Liver (tissue), 9 donors: Measurements from ENCODE around the gene ZCWPW1. TPM values are rescaled to one million over a fixed set of nuclear protein-coding genes. Genes with fewer than 3 reads are reported as not detected.

ENCODE experiments used
- DNase-seq: peaks from one replicate; pipeline ENCODE4 v3.0.0-alpha.2; 2017; ENCODE audit warnings: low spot score
- H3K27ac ChIP-seq, 2 donors: one replicate each; pipeline ENCODE4 v1.7.0; 2013; ENCODE audit warnings: inconsistent platforms in 2 of 2, low read length in 2 of 2, control low read depth in 1 of 2, low read depth in 1 of 2, mild to moderate bottlenecking in 1 of 2
- H3K27me3 ChIP-seq, 4 donors: one replicate each; pipeline versions ENCODE4 v1.6.1 to v1.7.0; 2013; ENCODE audit warnings: low read length in 3 of 4, inconsistent platforms in 1 of 4, mild to moderate bottlenecking in 1 of 4, moderate library complexity in 1 of 4; ENCODE audit not compliant: control insufficient read depth in 4 of 4, insufficient read depth in 4 of 4
- H3K36me3 ChIP-seq, 4 donors: one replicate each; pipeline versions ENCODE4 v1.6.1 to v1.7.0; 2013; ENCODE audit warnings: low read length in 3 of 4, mild to moderate bottlenecking in 3 of 4, low read depth in 1 of 4, moderate library complexity in 1 of 4; ENCODE audit not compliant: control insufficient read depth in 4 of 4, insufficient read depth in 3 of 4
- H3K4me1 ChIP-seq, 4 donors: one replicate each; pipeline versions ENCODE4 v1.6.1 to v1.7.0; 2013; ENCODE audit warnings: low read length in 3 of 4, mild to moderate bottlenecking in 3 of 4, moderate library complexity in 1 of 4; ENCODE audit not compliant: control insufficient read depth in 4 of 4, insufficient read depth in 4 of 4
- H3K4me3 ChIP-seq, 3 donors: one replicate each; pipeline versions ENCODE4 v1.6.1 to v1.7.0; 2013; ENCODE audit warnings: low read length in 3 of 3, control low read depth in 1 of 3, low read depth in 1 of 3, mild to moderate bottlenecking in 1 of 3
- H3K9ac ChIP-seq, 2 donors: one replicate each; pipeline ENCODE4 v1.7.0; 2013; ENCODE audit warnings: low read length in 2 of 2, mild to moderate bottlenecking in 2 of 2, moderate library complexity in 2 of 2, control low read depth in 1 of 2, low read depth in 1 of 2
- H3K9me3 ChIP-seq, 4 donors: one replicate each; pipeline versions ENCODE4 v1.6.1 to v1.7.0; 2013; ENCODE audit warnings: low read length in 3 of 4; ENCODE audit not compliant: control insufficient read depth in 4 of 4
- ATF3 ChIP-seq: IDR thresholded peaks from 2 replicates; pipeline ENCODE4 v1.6.1; 2016; ENCODE audit warnings: antibody characterized with exemption
- CTCF ChIP-seq: fragments of 150-350 bp; IDR thresholded peaks from 2 replicates; pipeline ENCODE4 v1.5.1; 2017; ENCODE audit warnings: improper control_type of control experiment, low read depth, low read length; ENCODE audit not compliant: missing input control
- FOXA1 ChIP-seq: IDR thresholded peaks from 2 replicates; pipeline ENCODE4 v1.6.1; 2016; ENCODE audit warnings: antibody characterized with exemption
- FOXA2 ChIP-seq: IDR thresholded peaks from 2 replicates; pipeline ENCODE4 v1.6.1; 2016; ENCODE audit warnings: antibody characterized with exemption
- GABPA ChIP-seq, 2 donors: IDR thresholded peaks in 1 of 2; conservative IDR thresholded peaks in 1 of 2; 2 replicates each; pipeline ENCODE4 v1.6.1; 2016; ENCODE audit warnings: antibody characterized with exemption in 2 of 2, mild to moderate bottlenecking in 1 of 2, moderate library complexity in 1 of 2
- HNF4A ChIP-seq, 2 donors: conservative IDR thresholded peaks; 2 replicates each; pipeline ENCODE4 v1.6.1; 2016; ENCODE audit warnings: antibody characterized with exemption in 2 of 2, mild to moderate bottlenecking in 2 of 2
- HNF4G ChIP-seq: IDR thresholded peaks from 2 replicates; pipeline ENCODE4 v1.6.1; 2016; ENCODE audit warnings: antibody characterized with exemption
- JUND ChIP-seq, 2 donors: IDR thresholded peaks; 2 replicates each; pipeline ENCODE4 v1.6.1; 2016; ENCODE audit warnings: antibody characterized with exemption in 2 of 2
- MAX ChIP-seq: IDR thresholded peaks from 2 replicates; pipeline ENCODE4 v1.6.1; 2016; ENCODE audit warnings: antibody characterized with exemption
- NR2F2 ChIP-seq: IDR thresholded peaks from 2 replicates; pipeline ENCODE4 v1.6.1; 2016; ENCODE audit warnings: antibody characterized with exemption
- RAD21 ChIP-seq, 2 donors: IDR thresholded peaks; 2 replicates each; pipeline ENCODE4 v1.6.1; 2016; ENCODE audit warnings: antibody characterized with exemption in 2 of 2, mild to moderate bottlenecking in 2 of 2
- REST ChIP-seq: IDR thresholded peaks from 2 replicates; pipeline ENCODE4 v1.6.1; 2016; ENCODE audit warnings: antibody characterized with exemption, mild to moderate bottlenecking
- RXRA ChIP-seq, 2 donors: IDR thresholded peaks; 2 replicates each; pipeline ENCODE4 v1.6.1; 2017 to 2018; ENCODE audit warnings: antibody characterized with exemption in 2 of 2, mild to moderate bottlenecking in 1 of 2
- SP1 ChIP-seq: IDR thresholded peaks from 2 replicates; pipeline ENCODE4 v1.6.1; 2018; ENCODE audit warnings: antibody characterized with exemption, mild to moderate bottlenecking
- TAF1 ChIP-seq: conservative IDR thresholded peaks from 2 replicates; pipeline ENCODE4 v1.6.1; 2016; ENCODE audit warnings: antibody characterized with exemption, mild to moderate bottlenecking
- YY1 ChIP-seq: IDR thresholded peaks from 2 replicates; pipeline ENCODE4 v1.6.1; 2016; ENCODE audit warnings: antibody characterized with exemption, mild to moderate bottlenecking
- ZBTB33 ChIP-seq: IDR thresholded peaks from 2 replicates; pipeline ENCODE4 v1.6.1; 2016; ENCODE audit warnings: antibody characterized with exemption
- WGBS: extraction: QIAGEN DNeasy Blood & Tissue Kit; methylation state at CpG from one replicate; pipeline ENCODE4 v1.1.7; 2013; 5-methylcytosine and 5-hydroxymethylcytosine counted together
- polyA plus RNA-seq, 2 donors: library from polyadenylated mRNA; stranded (reverse) in 1 of 2; unstranded in 1 of 2; fragments of 200-250 nt in 1 of 2; fragments of >200 nt in 1 of 2; fragmentation: Nextera tagmentation in 1 of 2; extraction: Ambion mirVana in 1 of 2; gene quantifications; one replicate each; pipeline versions ENCODE4 v1.2.1 to v1.2.3, GENCODE V29; 2013 to 2015
- total RNA-seq, 2 donors: library from RNA; depleted of rRNA; stranded (reverse); fragments of >200 nt; gene quantifications; one replicate each; pipeline ENCODE4 v1.2.3, GENCODE V29; 2014
- donor health status: healthy.
- donor health status: healthy.
- donor health status: healthy.
- donor health status: healthy.
- donor health status: healthy.

The ZCWPW1 gene
- total and polyA plus RNA-seq, 4 donors: 1.4 to 3.3 (median 2.8) TPM

GRCh38 chr7:100457033-100457432 is 28.5 kb upstream of the ZCWPW1 start:
- no peak overlapping the region for H3K4me3 ChIP-seq
- no peaks in the 10 kb centered on the region for H3K4me1 ChIP-seq
- H3K9ac ChIP-seq: no peak overlapping the region
- DNase-seq: no peak
- H3K27ac ChIP-seq: no peak overlapping the region
- WGBS: 96% methylated on average over 6 of the region's 6 CpGs
- TF ChIP-seq FOXA2: no peak
- no peak for TF ChIP-seq CTCF
- TF ChIP-seq JUND (IDR thresholded peaks at IDR 0.05): no peak
- no peak for TF ChIP-seq HNF4G
- no peak for TF ChIP-seq ZBTB33
- TF ChIP-seq FOXA1: no peak
- TF ChIP-seq TAF1: no peak
- no peak for TF ChIP-seq GABPA (IDR thresholded peaks at IDR 0.05 in 1 of 2, conservative IDR thresholded peaks at IDR 0.05 in 1 of 2)
- TF ChIP-seq NR2F2: no peak
- no peak for TF ChIP-seq YY1
- TF ChIP-seq RXRA (IDR thresholded peaks at IDR 0.05): no peak
- TF ChIP-seq HNF4A (conservative IDR thresholded peaks at IDR 0.05): no peak
- no peak for TF ChIP-seq MAX
- no peak for TF ChIP-seq SP1
- H3K9me3 ChIP-seq: no peaks in the 10 kb centered on the region
- no peaks in the 10 kb centered on the region for H3K27me3 ChIP-seq
- H3K36me3 ChIP-seq: no peaks in the 10 kb centered on the region

- TF ChIP-seq ATF3: no peak
- TF ChIP-seq REST: no peak
- TF ChIP-seq TAF1: no peak
- TF ChIP-seq FOXA1: no peak
- no peak for TF ChIP-seq JUND (IDR thresholded peaks at IDR 0.05)
- no peak for TF ChIP-seq SP1
- no peak for TF ChIP-seq RAD21 (IDR thresholded peaks at IDR 0.05)
- no peak for TF ChIP-seq GABPA (IDR thresholded peaks at IDR 0.05 in 1 of 2, conservative IDR thresholded peaks at IDR 0.05 in 1 of 2)
- no peak for TF ChIP-seq HNF4G
- TF ChIP-seq YY1: no peak
- no peak for TF ChIP-seq HNF4A (conservative IDR thresholded peaks at IDR 0.05)
- TF ChIP-seq NR2F2: no peak
- TF ChIP-seq RXRA (IDR thresholded peaks at IDR 0.05): no peak
- TF ChIP-seq FOXA2: no peak
- TF ChIP-seq MAX: no peak
- TF ChIP-seq ZBTB33: no peak
- H3K27me3 ChIP-seq: no peaks in the 10 kb centered on the region
- H3K9ac ChIP-seq: no peak overlapping the region
- H3K9me3 ChIP-seq: no peaks in the 10 kb centered on the region
- no peaks in the 10 kb centered on the region for H3K36me3 ChIP-seq
- 92% methylated on average over 14 of the region's 14 CpGs for WGBS
- H3K4me1 ChIP-seq: no peaks in the 10 kb centered on the region
- no peak overlapping the region for H3K4me3 ChIP-seq
- no peak overlapping the region for H3K27ac ChIP-seq
- no peak for DNase-seq
These were observed 28.1 kb upstream of the ZCWPW1 start for GRCh38 chr7:100456562-100456961.
